AG09309 (cell line): ENCODE data around the gene CASP8AP2.

ENCODE experiments used
- DNase-seq: peaks from one replicate; pipeline ENCODE4 v3.0.0-alpha.2; 2010; ENCODE audit warnings: low read depth
- H3K4me3 ChIP-seq: 2 replicates; pipeline ENCODE4 v1.5.1; 2011; ENCODE audit warnings: mild to moderate bottlenecking, low read depth, low read length, moderate library complexity; ENCODE audit not compliant: control insufficient read depth
- TF ChIP-seq, protein P1 (sequence below): IDR thresholded peaks from 2 replicates; pipeline ENCODE4 v1.5.1; 2011; ENCODE audit warnings: mild to moderate bottlenecking, low read depth, low read length, inconsistent platforms; ENCODE audit not compliant: insufficient read depth, control insufficient read depth; ENCODE audit errors: missing control alignments

The CASP8AP2 gene

DNA sequence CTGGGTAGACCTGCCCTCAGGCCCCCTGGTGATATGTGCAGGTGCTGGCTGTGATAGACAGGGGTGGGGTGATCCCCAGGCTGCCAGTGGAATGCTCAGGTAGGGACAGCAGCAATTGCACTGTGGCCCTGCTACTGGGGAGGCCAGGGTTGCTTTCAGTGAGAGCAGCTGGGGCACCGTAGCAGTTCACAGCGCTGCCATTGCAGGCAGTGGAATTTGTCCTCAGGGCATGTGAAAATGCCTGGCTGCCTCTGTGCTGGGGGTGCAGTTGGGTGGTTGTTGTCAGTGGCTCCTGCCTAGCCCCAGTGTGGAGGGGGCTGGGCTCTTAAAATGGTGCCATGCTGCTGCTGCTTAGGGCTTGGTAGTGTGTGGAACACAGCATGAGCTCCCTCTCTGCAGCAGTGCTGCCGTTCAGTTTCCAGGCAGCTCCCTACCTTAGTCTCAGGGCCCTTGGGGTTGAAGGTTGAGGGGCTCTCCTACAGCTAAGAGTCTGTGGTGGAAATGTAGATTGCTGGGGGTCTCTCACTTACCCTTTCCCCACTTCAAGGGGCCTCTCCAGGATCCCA, 88.2 kb downstream of the CASP8AP2 start:
- TF ChIP-seq, protein P1, sequence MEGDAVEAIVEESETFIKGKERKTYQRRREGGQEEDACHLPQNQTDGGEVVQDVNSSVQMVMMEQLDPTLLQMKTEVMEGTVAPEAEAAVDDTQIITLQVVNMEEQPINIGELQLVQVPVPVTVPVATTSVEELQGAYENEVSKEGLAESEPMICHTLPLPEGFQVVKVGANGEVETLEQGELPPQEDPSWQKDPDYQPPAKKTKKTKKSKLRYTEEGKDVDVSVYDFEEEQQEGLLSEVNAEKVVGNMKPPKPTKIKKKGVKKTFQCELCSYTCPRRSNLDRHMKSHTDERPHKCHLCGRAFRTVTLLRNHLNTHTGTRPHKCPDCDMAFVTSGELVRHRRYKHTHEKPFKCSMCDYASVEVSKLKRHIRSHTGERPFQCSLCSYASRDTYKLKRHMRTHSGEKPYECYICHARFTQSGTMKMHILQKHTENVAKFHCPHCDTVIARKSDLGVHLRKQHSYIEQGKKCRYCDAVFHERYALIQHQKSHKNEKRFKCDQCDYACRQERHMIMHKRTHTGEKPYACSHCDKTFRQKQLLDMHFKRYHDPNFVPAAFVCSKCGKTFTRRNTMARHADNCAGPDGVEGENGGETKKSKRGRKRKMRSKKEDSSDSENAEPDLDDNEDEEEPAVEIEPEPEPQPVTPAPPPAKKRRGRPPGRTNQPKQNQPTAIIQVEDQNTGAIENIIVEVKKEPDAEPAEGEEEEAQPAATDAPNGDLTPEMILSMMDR: no peak
- no peak overlapping the region for H3K4me3 ChIP-seq
- no peak for DNase-seq
